Peyer's patch (tissue), 4 donors: ENCODE results near the gene DHFR.

Experiments
- CTCF ChIP-seq, 6 experiments: fragments of 450-650 bp in 4 of 6; fragments of 200-600 bp in 2 of 6; sonication (generic) in 1 of 6; IDR thresholded peaks; one replicate each; pipeline ENCODE4 v1.5.1; 2017 to 2019; ENCODE audit warnings: antibody characterized with exemption in 6 of 6, mild to moderate bottlenecking in 3 of 6, moderate library complexity in 1 of 6
- POLR2A ChIP-seq, 2 donors: fragments of 450-650 bp; IDR thresholded peaks; one replicate each; pipeline ENCODE4 v1.5.1; 2017; ENCODE audit warnings: antibody characterized with exemption in 2 of 2, mild to moderate bottlenecking in 2 of 2, moderate library complexity in 2 of 2

DNA sequence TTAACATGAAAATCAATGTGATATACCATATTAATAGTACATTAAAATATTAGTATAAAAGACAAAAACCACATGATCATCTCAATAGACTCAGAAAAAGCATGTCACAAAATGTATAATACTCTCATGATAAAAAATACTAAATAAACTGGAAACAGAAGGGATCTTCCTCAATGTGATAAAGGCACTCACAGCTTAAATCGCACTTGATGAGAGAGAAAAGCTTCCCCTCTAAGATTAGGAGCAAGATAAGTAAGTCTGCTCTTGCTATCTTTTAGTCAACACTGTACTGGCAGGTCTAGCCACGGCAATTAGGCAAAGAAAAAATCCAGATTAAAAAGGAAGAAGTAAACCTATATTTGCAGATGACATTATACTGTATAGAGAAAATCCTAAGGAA is 22.1 kb downstream of the DHFR start:
- TF ChIP-seq CTCF (IDR thresholded peaks at IDR 0.05): no peak
- TF ChIP-seq POLR2A (IDR thresholded peaks at IDR 0.05): no peak
